Parathyroid adenoma (tissue), 2 donors: ENCODE measurements around the gene ZMYND11.

ENCODE experiments used
- H2AFZ ChIP-seq: fragments of 300-600 bp; sonication (generic); one replicate; pipeline ENCODE4 v1.7.0; 2017; ENCODE audit warnings: antibody characterized with exemption, mild to moderate bottlenecking
- H3K27ac ChIP-seq: fragments of 300-600 bp; sonication (generic); one replicate; pipeline ENCODE4 v1.7.0; 2017
- H3K27me3 ChIP-seq: fragments of 300-600 bp; sonication (generic); one replicate; pipeline ENCODE4 v1.7.0; 2017; ENCODE audit warnings: low read length; ENCODE audit not compliant: control insufficient read depth, insufficient read depth
- H3K36me3 ChIP-seq: fragments of 300-600 bp; sonication (generic); one replicate; pipeline ENCODE4 v1.7.0; 2017; ENCODE audit warnings: low read length; ENCODE audit not compliant: control insufficient read depth, insufficient read depth
- H3K4me1 ChIP-seq: fragments of 300-600 bp; sonication (generic); one replicate; pipeline ENCODE4 v1.7.0; 2017; ENCODE audit warnings: control low read depth
- H3K4me2 ChIP-seq: fragments of 300-600 bp; sonication (generic); one replicate; pipeline ENCODE4 v1.7.0; 2017; ENCODE audit warnings: low read length
- H3K4me3 ChIP-seq: fragments of 300-600 bp; sonication (generic); one replicate; pipeline ENCODE4 v1.7.0; 2017; ENCODE audit warnings: low read depth, low read length
- H3K79me2 ChIP-seq: fragments of 300-600 bp; sonication (generic); one replicate; pipeline ENCODE4 v1.7.0; 2017; ENCODE audit warnings: control low read depth
- H3K9ac ChIP-seq: fragments of 300-600 bp; sonication (generic); one replicate; pipeline ENCODE4 v1.7.0; 2017; ENCODE audit warnings: mild to moderate bottlenecking
- H3K9me3 ChIP-seq: fragments of 300-600 bp; sonication (generic); one replicate; pipeline ENCODE4 v1.7.0; 2017; ENCODE audit warnings: low read length; ENCODE audit not compliant: control insufficient read depth
- TF ChIP-seq, protein P1 (sequence below): fragments of 300-600 bp; sonication (generic); IDR thresholded peaks from one replicate; pipeline ENCODE4 v1.7.0; 2017; ENCODE audit warnings: antibody characterized with exemption, mild to moderate bottlenecking
- donor health status: primary hyperparathyroidism.

ZMYND11 gene

DNA sequence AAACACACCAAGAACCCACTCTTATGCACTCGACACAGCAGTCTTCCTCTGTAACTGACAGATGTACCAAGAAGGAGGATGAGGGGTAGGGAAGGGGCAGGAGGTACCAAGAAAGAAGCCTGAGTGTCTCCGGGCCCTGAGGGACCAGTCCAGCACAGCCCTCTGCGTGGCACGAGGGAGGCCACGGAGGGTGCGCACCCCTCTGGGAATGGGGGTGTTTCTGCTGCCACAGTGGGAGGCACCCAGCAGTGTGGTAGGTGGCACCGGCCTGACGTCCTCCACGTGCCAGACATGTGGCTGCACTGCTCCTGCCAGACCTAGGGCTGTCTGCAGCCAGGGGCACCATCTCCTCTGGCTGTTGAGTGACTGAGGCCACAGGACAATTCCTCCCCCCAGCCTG lies 154.3 kb downstream of the ZMYND11 start:
- H3K27me3 ChIP-seq = no peaks in the 10 kb centered on the region
- no peak overlapping the region for H3K9ac ChIP-seq
- H3K4me2 ChIP-seq = no peak overlapping the region
- H3K4me1 ChIP-seq = no peaks in the 10 kb centered on the region
- H3K9me3 ChIP-seq = no peaks in the 10 kb centered on the region
- H3K27ac ChIP-seq = no peak overlapping the region
- H3K79me2 ChIP-seq = peaks cover 3% of the 10 kb centered on the region
- no peak overlapping the region for H2AFZ ChIP-seq
- H3K36me3 ChIP-seq = no peaks in the 10 kb centered on the region
- TF ChIP-seq, protein P1, sequence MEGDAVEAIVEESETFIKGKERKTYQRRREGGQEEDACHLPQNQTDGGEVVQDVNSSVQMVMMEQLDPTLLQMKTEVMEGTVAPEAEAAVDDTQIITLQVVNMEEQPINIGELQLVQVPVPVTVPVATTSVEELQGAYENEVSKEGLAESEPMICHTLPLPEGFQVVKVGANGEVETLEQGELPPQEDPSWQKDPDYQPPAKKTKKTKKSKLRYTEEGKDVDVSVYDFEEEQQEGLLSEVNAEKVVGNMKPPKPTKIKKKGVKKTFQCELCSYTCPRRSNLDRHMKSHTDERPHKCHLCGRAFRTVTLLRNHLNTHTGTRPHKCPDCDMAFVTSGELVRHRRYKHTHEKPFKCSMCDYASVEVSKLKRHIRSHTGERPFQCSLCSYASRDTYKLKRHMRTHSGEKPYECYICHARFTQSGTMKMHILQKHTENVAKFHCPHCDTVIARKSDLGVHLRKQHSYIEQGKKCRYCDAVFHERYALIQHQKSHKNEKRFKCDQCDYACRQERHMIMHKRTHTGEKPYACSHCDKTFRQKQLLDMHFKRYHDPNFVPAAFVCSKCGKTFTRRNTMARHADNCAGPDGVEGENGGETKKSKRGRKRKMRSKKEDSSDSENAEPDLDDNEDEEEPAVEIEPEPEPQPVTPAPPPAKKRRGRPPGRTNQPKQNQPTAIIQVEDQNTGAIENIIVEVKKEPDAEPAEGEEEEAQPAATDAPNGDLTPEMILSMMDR = no peak
- no peak overlapping the region for H3K4me3 ChIP-seq

DNA sequence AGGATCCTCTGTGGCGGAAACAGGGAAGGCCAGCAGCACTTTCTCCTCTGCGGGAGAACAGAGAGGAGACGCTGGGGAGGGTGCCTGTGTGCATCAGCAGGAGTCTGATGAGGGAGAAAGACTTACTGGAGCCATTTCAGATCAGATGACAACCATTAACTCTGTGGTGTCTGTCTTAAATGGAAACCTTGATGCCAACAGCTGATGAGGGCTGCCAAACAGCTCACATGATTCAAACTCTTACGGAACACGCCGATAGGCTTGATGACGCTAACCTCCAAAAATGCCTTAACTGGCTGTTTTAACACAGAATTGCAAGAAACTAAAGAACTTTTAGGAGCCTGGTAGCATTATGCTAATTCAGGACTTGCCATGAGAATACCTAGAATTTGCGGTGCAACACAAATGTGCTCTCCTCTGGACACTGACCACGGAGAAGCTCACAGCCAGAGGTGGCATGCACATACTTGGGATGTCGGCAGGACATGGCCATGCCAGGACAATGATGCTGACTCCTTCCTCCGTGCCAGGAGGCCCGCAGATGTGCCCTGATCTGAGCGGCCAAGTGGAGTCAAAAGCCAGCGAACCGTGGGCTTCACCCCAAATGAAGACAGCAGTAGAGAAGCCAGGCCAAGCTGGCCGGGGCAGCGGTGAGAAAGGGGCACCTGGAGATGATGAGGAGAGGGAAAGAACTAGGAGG lies 154.9 kb downstream of the ZMYND11 start:
- H3K4me2 ChIP-seq = no peak overlapping the region
- H3K4me1 ChIP-seq = no peaks in the 10 kb centered on the region
- no peak overlapping the region for H3K9ac ChIP-seq
- no peaks in the 10 kb centered on the region for H3K36me3 ChIP-seq
- no peak overlapping the region for H3K4me3 ChIP-seq
- H3K9me3 ChIP-seq = no peaks in the 10 kb centered on the region
- H3K27ac ChIP-seq = no peak overlapping the region
- no peaks in the 10 kb centered on the region for H3K27me3 ChIP-seq
- no peak overlapping the region for H2AFZ ChIP-seq
- peaks cover 3% of the 10 kb centered on the region for H3K79me2 ChIP-seq
- TF ChIP-seq, protein P1 = no peak

DNA sequence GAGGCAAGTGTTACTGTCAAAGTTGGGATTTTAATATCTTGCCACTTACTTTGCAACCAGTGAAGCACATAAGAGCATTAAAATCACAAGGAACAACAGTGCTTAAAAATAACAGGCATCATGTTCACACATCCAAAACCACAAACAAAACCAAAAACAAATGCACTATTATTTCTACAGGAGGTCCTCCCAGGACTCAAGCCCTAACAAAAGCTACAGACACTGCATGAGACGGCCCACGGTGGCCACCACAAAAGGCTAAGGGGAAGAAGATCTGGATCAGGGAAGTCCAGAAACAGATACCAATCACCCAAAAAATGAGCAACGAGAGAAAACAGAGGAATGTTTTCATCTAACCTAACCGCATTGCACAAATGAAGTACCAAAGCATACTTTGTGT lies 158.4 kb downstream of the ZMYND11 start:
- Histone ChIP-seq H3K4me3 (no peak overlapping the region), H3K9ac (no peak overlapping the region)
- TF ChIP-seq, protein P1 = no peak

DNA sequence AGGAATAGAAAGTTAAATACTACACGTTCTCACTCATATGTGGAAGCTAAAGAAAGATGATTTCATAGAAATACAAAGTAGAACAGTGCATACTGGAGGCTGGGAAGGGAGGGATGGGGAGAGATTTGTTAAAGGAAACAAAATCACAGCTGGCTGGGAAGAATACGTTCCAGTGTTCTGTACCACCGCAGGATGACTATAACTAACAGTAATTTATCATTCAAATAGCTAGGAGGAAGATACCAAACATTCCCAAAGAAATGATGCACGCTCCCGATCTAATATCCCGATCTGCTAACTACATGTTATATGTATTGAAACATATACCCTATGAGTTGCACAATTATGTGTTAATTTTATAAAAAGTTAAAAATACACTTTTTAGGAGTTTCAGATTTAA lies 162.3 kb downstream of the ZMYND11 start:
- H3K27ac ChIP-seq = no peak overlapping the region
- H3K9me3 ChIP-seq = no peaks in the 10 kb centered on the region
- H3K36me3 ChIP-seq = no peaks in the 10 kb centered on the region
- peaks cover 5% of the 10 kb centered on the region for H3K79me2 ChIP-seq
- H3K9ac ChIP-seq = no peak overlapping the region
- TF ChIP-seq, protein P1 = no peak
- peaks cover 13% of the 10 kb centered on the region for H3K4me1 ChIP-seq
- H3K27me3 ChIP-seq = no peaks in the 10 kb centered on the region
- H3K4me3 ChIP-seq = no peak overlapping the region
- H2AFZ ChIP-seq = no peak overlapping the region
- no peak overlapping the region for H3K4me2 ChIP-seq

More for the DNA sequence above, 158.4 kb downstream of the ZMYND11 start:
- no peak overlapping the region for H3K27ac ChIP-seq
- peaks cover 13% of the 10 kb centered on the region for H3K4me1 ChIP-seq
- H3K79me2 ChIP-seq = peaks cover 3% of the 10 kb centered on the region
- no peaks in the 10 kb centered on the region for H3K9me3 ChIP-seq
- H2AFZ ChIP-seq = no peak overlapping the region
- no peaks in the 10 kb centered on the region for H3K36me3 ChIP-seq
- H3K27me3 ChIP-seq = no peaks in the 10 kb centered on the region
- H3K4me2 ChIP-seq = no peak overlapping the region

DNA sequence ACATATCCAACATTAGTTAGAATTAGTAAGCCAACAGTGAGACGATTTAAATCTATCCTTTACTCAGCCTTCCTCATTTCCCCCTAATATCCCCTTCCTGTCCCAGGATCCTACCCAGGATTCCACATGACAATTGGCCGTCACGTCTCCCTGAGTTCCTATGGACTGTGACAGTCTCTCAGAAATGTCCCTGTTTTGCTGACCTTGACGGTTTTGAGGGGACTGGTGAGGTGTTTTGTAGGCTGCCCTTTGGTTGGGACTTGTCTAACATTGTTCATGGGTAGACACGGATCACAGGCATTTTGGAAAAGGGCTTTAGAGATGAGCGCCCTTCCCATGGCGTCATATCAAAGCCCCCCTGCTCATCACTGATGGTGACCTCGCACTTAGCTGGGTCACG lies 162.8 kb downstream of the ZMYND11 start:
- Histone ChIP-seq H3K27ac (no peak overlapping the region), H3K4me2 (no peak overlapping the region), H3K4me3 (no peak overlapping the region), H3K36me3 (no peaks in the 10 kb centered on the region), H3K27me3 (no peaks in the 10 kb centered on the region), H3K9ac (no peak overlapping the region), H3K9me3 (no peaks in the 10 kb centered on the region), H2AFZ (no peak overlapping the region), H3K4me1 (peaks cover 13% of the 10 kb centered on the region), H3K79me2 (peaks cover 5% of the 10 kb centered on the region)
- TF ChIP-seq, protein P1 = no peak
